ENCODE data around the gene L1TD1.
"Not testable (repeated sequence)": the region's sequence is repeated elsewhere in the genome, so short reads cannot be mapped to it uniquely, and the experiment has no call there.

The L1TD1 gene

GRCh38 chr1:62235576-62235975, 40.9 kb downstream of the L1TD1 start:
- DNase-seq (ENCODE audit: low read depth), result peak; percentile 28

GRCh38 chr1:62237361-62237760, 42.7 kb downstream of the L1TD1 start:
- DNase-seq (ENCODE audit: low read depth), result no peak

GRCh38 chr1:62237950-62238374, 43.3 kb downstream of the L1TD1 start:
- DNase-seq (ENCODE audit: low read depth), result no peak

GRCh38 chr1:62238507-62238906, 43.9 kb downstream of the L1TD1 start:
- DNase-seq (ENCODE audit: low read depth), result no peak

- not testable (repeated sequence) for DNase-seq (ENCODE audit: low read depth)
These were observed 45.2 kb downstream of the L1TD1 start for GRCh38 chr1:62239652-62240403.

- DNase-seq (ENCODE audit: low read depth), result no peak
These were observed 46.2 kb downstream of the L1TD1 start for GRCh38 chr1:62240651-62241370.

GRCh38 chr1:62241371-62242131, 46.9 kb downstream of the L1TD1 start:
- DNase-seq (ENCODE audit: low read depth), result no peak

GRCh38 chr1:62244380-62244779, 49.7 kb downstream of the L1TD1 start:
- DNase-seq (ENCODE audit: low read depth), result not testable (repeated sequence)

- DNase-seq (ENCODE audit: low read depth), result peak; percentile 20
These were observed 50.6 kb downstream of the L1TD1 start for GRCh38 chr1:62245201-62245600.

- no peak for DNase-seq (ENCODE audit: low read depth)
These were observed 52.9 kb downstream of the L1TD1 start for GRCh38 chr1:62247391-62248168.

- DNase-seq (ENCODE audit: low read depth), result no peak
These were observed 55.6 kb downstream of the L1TD1 start for GRCh38 chr1:62250126-62250726.

- no peak for DNase-seq (ENCODE audit: low read depth)
These were observed 64.9 kb downstream of the L1TD1 start for GRCh38 chr1:62259551-62259950.

- no peak for DNase-seq (ENCODE audit: low read depth)
These were observed 66.0 kb downstream of the L1TD1 start for GRCh38 chr1:62260688-62261087.
